RWPE1 (cell line): ENCODE results near the gene RIPPLY1.

Experiments
- CTCF ChIA-PET: fragments of 350-600 bp; sonication (Branson Sonifier 250); formaldehyde crosslinking; extraction: SDS; loops from one replicate; lab custom pipeline; 2021; lab: Yijun Ruan, JAX
- POLR2A ChIA-PET: fragments of 400-600 bp; formaldehyde crosslinking; extraction: SDS; loops from one replicate; lab custom pipeline; 2020; ENCODE audit warnings: antibody characterized with exemption; ENCODE audit not compliant: low non-redundant PET; lab: Yijun Ruan, JAX
- DNase-seq: peaks from one replicate; pipeline ENCODE4 v3.0.0; 2012; ENCODE audit warnings: low spot score
- H3K27ac ChIP-seq: fragments of 450-650 bp; 2 replicates; pipeline ENCODE4 v1.5.1; 2017
- CTCF ChIP-seq: fragments of 450-650 bp; conservative IDR thresholded peaks from 2 replicates; pipeline ENCODE4 v1.5.1; 2017; ENCODE audit warnings: low read depth, mild to moderate bottlenecking

Gene RIPPLY1

GRCh38 chrX:106948641-106949040, 45.5 kb upstream of the RIPPLY1 start:
- TF ChIP-seq CTCF: no peak
- ChIA-PET POLR2A (no interaction called here), CTCF (no interaction called here)
- no peak overlapping the region for H3K27ac ChIP-seq
- no peak for DNase-seq

DNA sequence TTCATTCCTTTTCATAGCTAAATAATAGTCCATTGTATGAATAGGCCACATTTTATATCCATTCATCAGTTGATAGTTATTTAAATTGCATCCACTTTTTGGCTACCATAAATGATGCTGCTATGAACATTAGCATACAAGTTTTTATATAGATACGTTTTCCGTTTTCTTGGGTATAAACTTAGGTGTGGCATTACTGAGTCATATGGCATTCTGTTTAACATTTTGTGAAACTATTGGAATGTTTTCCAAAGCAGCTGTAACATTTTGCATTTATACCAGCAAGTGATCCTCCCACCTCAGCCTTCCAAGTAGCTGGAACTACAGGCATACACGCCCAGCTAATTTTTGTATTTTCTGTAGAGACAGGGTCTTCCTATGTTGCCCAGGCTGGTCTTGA, 43.3 kb upstream of the RIPPLY1 start:
- no peak overlapping the region for H3K27ac ChIP-seq
- CTCF ChIA-PET: no interaction called here
- DNase-seq: no peak
- TF ChIP-seq CTCF: no peak
- POLR2A ChIA-PET: no interaction called here

GRCh38 chrX:106940068-106940467, 36.9 kb upstream of the RIPPLY1 start:
- ChIA-PET POLR2A (interaction anchor here (0.6 kb wide), 1 partner anchor 29 kb away, joined by 11 read pairs; no protein-coding TSS in a partner anchor), CTCF (no interaction called here)
- no peak for TF ChIP-seq CTCF
- no peak overlapping the region for H3K27ac ChIP-seq
- DNase-seq: no peak

- no peak overlapping the region for H3K27ac ChIP-seq
- TF ChIP-seq CTCF: no peak
- POLR2A ChIA-PET: no interaction called here
- CTCF ChIA-PET: no interaction called here
- DNase-seq: no peak
These were observed 36.4 kb upstream of the RIPPLY1 start for GRCh38 chrX:106939566-106939965.

- no peak overlapping the region for H3K27ac ChIP-seq
- ChIA-PET POLR2A (no interaction called here), CTCF (no interaction called here)
- DNase-seq: no peak
- TF ChIP-seq CTCF: no peak
These were observed 33.1 kb upstream of the RIPPLY1 start for GRCh38 chrX:106936246-106936645.

GRCh38 chrX:106935175-106935574, 32.0 kb upstream of the RIPPLY1 start:
- ChIA-PET CTCF (no interaction called here), POLR2A (no interaction called here)
- no peak for DNase-seq
- no peak overlapping the region for H3K27ac ChIP-seq
- TF ChIP-seq CTCF: no peak

DNA sequence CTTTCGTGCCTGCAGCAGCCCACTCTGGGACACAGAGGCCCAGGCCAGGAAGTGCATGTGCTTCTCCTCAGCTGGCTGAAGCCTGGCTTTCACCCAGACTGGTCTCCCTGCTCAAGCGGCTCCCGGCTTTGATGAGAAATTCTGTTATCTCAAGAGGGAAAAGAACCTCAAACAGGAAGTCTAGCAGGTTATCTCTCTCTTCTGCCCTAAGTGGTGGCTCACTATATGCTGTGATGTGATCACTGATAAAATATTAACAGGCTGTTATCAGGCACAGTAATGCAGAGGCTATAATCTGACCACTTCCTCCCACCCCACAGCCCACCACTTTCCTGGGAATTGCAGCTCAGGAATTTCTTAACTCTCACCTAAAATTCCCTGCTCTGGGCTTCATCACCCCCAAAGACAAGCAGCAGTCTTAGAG, 30.4 kb upstream of the RIPPLY1 start:
- no peak for DNase-seq
- H3K27ac ChIP-seq: no peak overlapping the region
- ChIA-PET CTCF (no interaction called here), POLR2A (no interaction called here)
- TF ChIP-seq CTCF: no peak
